Measurements from ENCODE around the gene JUN. TPM values are rescaled to one million over a fixed set of nuclear protein-coding genes. Genes with fewer than 3 reads are reported as not detected.

JUN gene
- polyA plus RNA-seq, 3 donors = 29.3 to 330 (median 31.3) TPM

DNA sequence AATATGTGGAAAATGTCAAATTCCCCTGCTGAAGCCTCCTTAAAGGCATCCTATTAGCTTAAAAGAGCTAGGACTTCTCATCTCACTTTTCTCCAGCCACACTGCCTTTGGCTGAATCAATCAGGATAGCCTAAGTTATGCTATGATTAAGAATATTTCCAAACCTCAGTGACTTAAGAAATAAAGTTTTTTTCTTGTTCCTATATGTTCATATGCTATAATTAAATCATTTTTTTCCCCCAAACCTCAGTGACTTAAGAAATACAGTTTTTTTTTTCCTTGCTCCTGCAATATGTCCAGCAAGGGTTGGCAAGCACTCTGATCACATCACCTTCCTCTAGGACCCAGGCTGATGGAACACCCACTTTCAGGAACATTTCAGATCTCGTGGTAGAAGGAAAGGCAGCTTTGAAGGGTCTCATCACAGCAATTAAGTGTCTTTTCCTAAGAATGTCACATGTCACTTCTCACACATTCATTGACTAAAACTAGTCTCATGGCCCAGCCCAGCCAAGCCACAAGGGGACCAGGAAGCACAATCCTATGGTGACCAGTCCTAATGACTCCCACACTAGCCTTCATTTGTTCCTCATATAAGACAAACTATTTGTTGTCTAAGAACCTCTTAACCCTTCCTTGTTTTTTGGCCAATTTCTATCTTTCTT lies 6.3 kb upstream of the JUN start:
- TF ChIP-seq, protein P1, sequence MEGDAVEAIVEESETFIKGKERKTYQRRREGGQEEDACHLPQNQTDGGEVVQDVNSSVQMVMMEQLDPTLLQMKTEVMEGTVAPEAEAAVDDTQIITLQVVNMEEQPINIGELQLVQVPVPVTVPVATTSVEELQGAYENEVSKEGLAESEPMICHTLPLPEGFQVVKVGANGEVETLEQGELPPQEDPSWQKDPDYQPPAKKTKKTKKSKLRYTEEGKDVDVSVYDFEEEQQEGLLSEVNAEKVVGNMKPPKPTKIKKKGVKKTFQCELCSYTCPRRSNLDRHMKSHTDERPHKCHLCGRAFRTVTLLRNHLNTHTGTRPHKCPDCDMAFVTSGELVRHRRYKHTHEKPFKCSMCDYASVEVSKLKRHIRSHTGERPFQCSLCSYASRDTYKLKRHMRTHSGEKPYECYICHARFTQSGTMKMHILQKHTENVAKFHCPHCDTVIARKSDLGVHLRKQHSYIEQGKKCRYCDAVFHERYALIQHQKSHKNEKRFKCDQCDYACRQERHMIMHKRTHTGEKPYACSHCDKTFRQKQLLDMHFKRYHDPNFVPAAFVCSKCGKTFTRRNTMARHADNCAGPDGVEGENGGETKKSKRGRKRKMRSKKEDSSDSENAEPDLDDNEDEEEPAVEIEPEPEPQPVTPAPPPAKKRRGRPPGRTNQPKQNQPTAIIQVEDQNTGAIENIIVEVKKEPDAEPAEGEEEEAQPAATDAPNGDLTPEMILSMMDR (IDR thresholded peaks at IDR 0.05) = no peak
- peaks cover 5% of the 10 kb centered on the region for H3K4me1 Mint-ChIP-seq
- H3K9me3 ChIP-seq (replicated peaks in 1 of 2; ENCODE audit: control insufficient read depth in 1 of 2, insufficient read depth in 1 of 2, low read length in 2 of 2) = no peaks in the 10 kb centered on the region
- no peak overlapping the region for H3K4me3 Mint-ChIP-seq
- 83% methylated on average over 1 of the region's 1 CpG for WGBS (ENCODE audit: insufficient coverage)
- no peaks in the 10 kb centered on the region for H3K36me3 ChIP-seq (replicated peaks in 1 of 2; ENCODE audit: control insufficient read depth in 1 of 2, insufficient read depth in 2 of 2, low read length in 2 of 2)
- H3K27me3 Mint-ChIP-seq (ENCODE audit: low read depth in 3 of 3) = peaks cover 16 to 43% (median 31%) of the 10 kb centered on the region in 3 donors
- intact Hi-C loops (cut with micrococcal nuclease) = loop anchor here (5.0 to 10.0 kb wide), 3 partner anchors 95 to 905 kb away; no protein-coding TSS in a partner anchor
- no peak for DNase-seq
- H2AFZ ChIP-seq (ENCODE audit: insufficient read depth, low read depth, low read length, poor library complexity, severe bottlenecking) = no peak overlapping the region
- H3K4me3 ChIP-seq (replicated peaks in 1 of 3; ENCODE audit: low read depth in 2 of 3, low read length in 3 of 3) = no peak overlapping the region
- H3K9me3 Mint-ChIP-seq = peaks cover 4 to 15% (median 8%) of the 10 kb centered on the region in 7 donors
- H3K27ac Mint-ChIP-seq = no peak overlapping the region
- H3K27ac ChIP-seq (ENCODE audit: low read depth in 1 of 2, low read length in 2 of 2) = no peak overlapping the region
- H3K4me2 ChIP-seq (replicated peaks; ENCODE audit: extremely low read depth, low read length, poor library complexity, severe bottlenecking) = no peak overlapping the region
- H3K4me1 ChIP-seq (ENCODE audit: control insufficient read depth in 1 of 2, insufficient read depth in 2 of 2, low read length in 2 of 2) = peaks cover 5% of the 10 kb centered on the region in 2 donors
- H3K79me2 ChIP-seq (ENCODE audit: insufficient read depth, low read length) = no peaks in the 10 kb centered on the region
- H3K36me3 Mint-ChIP-seq = no peaks in the 10 kb centered on the region
- H3K27me3 ChIP-seq (ENCODE audit: control insufficient read depth in 2 of 2, insufficient read depth in 2 of 2, low read length in 2 of 2) = peaks cover 11 to 20% of the 10 kb centered on the region in 2 donors
- H4K20me1 ChIP-seq (ENCODE audit: insufficient read depth, low read length) = no peaks in the 10 kb centered on the region
- no peak overlapping the region for H3K9ac ChIP-seq (ENCODE audit: insufficient read depth, low read length, poor library complexity, severe bottlenecking)

DNA sequence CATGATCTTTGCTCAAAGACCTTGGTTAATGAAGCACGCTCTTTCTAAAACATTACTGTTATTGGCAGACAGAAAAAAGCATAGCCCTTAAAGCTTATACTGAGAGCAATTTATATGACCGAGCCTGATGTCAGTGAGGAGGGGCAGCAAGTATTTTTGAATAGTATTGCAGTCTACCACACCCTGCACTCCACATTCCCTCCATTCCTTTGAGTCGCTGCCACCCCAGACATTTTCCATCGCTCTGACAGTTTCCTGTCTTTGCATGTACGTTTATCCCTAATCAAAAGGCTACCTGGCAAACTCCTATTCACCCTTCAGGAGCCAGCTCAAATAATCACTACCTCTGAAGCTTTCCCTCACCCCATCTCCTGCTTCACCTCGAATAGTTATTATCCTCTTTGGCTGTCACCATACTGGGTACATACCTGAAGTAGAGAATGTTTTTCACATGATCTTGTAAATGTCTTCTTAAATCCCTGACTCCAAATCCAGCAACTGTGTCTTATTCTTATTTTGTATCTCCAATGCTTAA lies 5.5 kb upstream of the JUN start:
- Mint-ChIP-seq H3K9me3 (peaks cover 4 to 15% (median 8%) of the 10 kb centered on the region in 7 donors), H3K27ac (no peak overlapping the region), H3K27me3 (ENCODE audit: low read depth in 3 of 3) (peaks cover 19 to 47% (median 32%) of the 10 kb centered on the region in 3 donors), H3K4me3 (no peak overlapping the region), H3K36me3 (no peaks in the 10 kb centered on the region), H3K4me1 (peaks cover 5% of the 10 kb centered on the region)
- intact Hi-C loops (cut with micrococcal nuclease) = loop anchor here (5.0 to 10.0 kb wide), 3 partner anchors 95 to 905 kb away; no protein-coding TSS in a partner anchor
- Histone ChIP-seq H3K4me3 (replicated peaks in 1 of 3; ENCODE audit: low read depth in 2 of 3, low read length in 3 of 3) (no peak overlapping the region), H3K27me3 (ENCODE audit: control insufficient read depth in 2 of 2, insufficient read depth in 2 of 2, low read length in 2 of 2) (peaks cover 11 to 22% of the 10 kb centered on the region in 2 donors), H3K36me3 (replicated peaks in 1 of 2; ENCODE audit: control insufficient read depth in 1 of 2, insufficient read depth in 2 of 2, low read length in 2 of 2) (no peaks in the 10 kb centered on the region), H4K20me1 (ENCODE audit: insufficient read depth, low read length) (no peaks in the 10 kb centered on the region), H3K4me2 (replicated peaks; ENCODE audit: extremely low read depth, low read length, poor library complexity, severe bottlenecking) (no peak overlapping the region), H2AFZ (ENCODE audit: insufficient read depth, low read depth, low read length, poor library complexity, severe bottlenecking) (no peak overlapping the region), H3K27ac (ENCODE audit: low read depth in 1 of 2, low read length in 2 of 2) (no peak overlapping the region), H3K4me1 (ENCODE audit: control insufficient read depth in 1 of 2, insufficient read depth in 2 of 2, low read length in 2 of 2) (peaks cover 11 to 13% of the 10 kb centered on the region in 2 donors), H3K9ac (ENCODE audit: insufficient read depth, low read length, poor library complexity, severe bottlenecking) (no peak overlapping the region), H3K79me2 (ENCODE audit: insufficient read depth, low read length) (no peaks in the 10 kb centered on the region), H3K9me3 (replicated peaks in 1 of 2; ENCODE audit: control insufficient read depth in 1 of 2, insufficient read depth in 1 of 2, low read length in 2 of 2) (no peaks in the 10 kb centered on the region)
- WGBS (ENCODE audit: insufficient coverage) = 96% methylated on average over 3 of the region's 6 CpGs
- DNase-seq = no peak
- TF ChIP-seq, protein P1 (IDR thresholded peaks at IDR 0.05) = no peak

All from CD14-positive monocyte (primary cell).